ELF-1 (cell line): ENCODE results near the gene NMNAT2.
"Not testable (repeated sequence)": the region's sequence is repeated elsewhere in the genome, so short reads cannot be mapped to it uniquely, and the experiment has no call there.

Experiments
- DNase-seq: peaks from one replicate; pipeline ENCODE4 v3.0.0-alpha.2; 2016; ENCODE audit warnings: low read depth, low spot score

NMNAT2 gene

DNA sequence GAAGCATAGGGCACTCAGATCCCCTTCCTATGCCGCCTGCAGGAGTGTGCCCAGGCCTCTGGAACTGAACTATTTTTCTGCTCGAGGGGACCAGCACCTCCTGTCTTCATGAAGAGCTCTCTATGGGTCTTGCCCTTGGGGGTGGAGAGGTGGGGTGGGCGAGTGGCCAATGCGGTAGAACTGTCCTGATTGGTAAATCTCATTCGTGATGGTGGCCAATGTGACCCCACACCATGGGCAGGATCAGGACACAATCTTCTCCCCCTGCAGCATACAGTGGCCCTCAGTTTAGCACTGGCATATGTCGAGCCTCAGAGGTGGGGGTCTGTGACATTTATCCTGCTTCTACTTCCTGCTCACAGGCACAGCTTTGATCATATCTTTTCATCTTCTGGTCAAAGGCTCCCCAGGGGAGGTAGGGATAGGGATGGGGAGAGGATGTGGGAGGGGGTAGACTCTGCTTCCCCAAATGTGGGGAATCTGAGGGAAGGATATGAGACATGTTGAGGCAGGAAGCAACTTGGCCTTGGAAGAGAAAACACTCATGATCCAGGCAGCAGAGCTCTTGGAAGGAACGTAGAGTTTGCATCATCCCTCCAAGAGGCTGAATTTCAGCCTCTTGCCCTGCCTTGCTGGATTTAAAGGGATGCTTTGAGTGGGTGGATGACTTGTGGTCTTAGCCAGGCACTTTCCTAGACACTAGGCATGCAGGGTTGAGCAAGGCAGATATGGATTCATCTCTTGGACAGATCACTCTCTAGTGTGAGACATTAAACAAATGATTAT is 150.3 kb downstream of the NMNAT2 start:
- DNase-seq = no peak

DNA sequence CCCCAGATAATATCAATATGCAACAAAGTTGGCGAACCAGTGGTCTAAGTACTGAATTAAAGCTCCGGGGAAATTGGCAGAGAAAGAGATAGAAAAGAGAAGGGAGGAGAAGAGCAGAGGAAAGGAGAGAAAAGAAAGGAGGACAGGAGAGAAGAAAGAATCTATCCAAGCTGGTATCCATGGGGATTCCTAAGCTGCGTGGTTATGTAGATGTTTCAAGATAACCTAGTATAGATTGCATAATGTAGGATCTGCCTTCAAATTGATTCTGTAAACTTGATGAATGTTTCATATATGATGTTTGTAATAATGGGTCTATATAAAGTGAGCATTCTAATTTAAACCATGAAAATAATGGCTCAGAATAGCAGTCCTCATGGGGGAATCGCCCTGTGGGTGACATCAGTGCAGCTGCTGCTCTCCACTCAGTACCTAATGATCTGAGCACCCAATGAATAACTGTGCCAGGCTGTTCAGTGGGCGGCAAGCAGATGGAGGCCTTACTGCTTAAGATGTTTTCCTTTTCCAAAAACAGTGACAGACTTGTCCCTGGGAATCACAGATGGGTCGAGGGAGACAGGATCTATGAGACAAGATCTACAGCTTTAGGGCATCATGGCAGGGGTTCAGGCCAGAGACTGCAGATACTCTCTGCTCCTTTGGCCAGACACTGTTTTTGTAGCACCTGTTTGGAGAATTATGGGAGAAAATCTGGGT is 154.1 kb downstream of the NMNAT2 start:
- no peak for DNase-seq

DNA sequence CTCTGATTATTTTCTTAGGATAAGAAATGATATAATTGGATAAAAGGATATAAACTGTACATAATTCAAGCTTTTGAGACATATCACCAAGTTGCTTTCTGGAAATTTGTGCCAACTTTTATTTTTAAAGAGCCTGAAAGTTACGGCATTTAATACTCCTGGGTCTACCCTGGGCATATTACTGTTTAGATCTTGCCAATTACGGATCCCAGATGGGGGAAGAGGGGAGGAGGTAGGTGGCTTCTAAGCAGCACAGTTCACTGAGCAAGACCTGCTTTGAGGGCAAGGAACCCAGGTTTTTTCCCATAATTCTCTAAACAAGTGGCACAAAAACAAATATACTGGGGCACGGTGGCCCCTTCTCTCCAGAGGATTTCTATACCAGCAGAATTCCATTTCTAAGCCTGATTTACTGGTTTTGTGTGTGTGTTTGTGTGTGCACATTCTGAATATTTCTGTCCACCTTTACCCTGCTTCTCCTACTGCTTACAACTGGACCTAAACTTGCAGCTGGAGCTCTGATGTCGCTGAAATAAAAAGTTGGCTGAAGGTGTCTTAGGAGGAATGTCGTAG is 155.5 kb downstream of the NMNAT2 start:
- no peak for DNase-seq

DNA sequence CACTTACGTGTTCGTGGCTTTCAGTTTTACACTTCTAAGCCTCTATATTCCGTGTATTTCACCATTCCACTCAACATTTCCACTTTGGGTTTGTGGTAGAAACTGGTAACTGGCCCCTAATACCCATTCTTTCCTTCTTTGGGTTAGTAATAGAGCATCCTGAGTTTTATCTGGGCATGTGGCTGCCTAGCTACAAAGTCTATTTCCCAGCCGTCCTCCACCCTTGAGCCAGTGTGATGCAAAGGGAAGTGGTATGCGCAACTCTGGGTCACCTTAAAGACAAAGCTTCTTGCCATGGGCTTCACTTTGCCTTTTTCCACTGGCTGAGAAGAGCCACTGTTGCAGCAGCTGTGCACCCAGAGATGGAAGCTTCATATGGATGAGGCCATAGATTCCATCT is 158.3 kb downstream of the NMNAT2 start:
- peak; percentile 22 for DNase-seq

DNA sequence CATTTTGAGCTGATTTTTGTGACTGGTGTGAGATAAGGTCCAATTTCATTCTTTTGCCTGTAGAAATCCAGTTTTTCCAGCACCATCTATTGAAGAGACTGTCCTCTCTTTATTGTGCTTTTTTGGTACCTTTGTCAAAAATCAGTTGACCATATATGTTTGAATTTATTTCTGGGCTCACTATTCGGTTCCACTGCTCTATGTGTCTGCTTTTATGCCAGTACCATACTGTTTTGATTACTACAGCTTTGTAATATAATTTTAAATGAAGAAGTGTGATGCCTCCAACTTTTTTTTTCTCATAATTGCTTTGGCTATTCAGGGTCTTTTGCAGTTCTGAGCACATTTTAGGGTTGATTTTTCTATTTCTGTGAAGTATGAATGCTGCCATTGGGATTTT is 163.1 kb downstream of the NMNAT2 start:
- no peak for DNase-seq

DNA sequence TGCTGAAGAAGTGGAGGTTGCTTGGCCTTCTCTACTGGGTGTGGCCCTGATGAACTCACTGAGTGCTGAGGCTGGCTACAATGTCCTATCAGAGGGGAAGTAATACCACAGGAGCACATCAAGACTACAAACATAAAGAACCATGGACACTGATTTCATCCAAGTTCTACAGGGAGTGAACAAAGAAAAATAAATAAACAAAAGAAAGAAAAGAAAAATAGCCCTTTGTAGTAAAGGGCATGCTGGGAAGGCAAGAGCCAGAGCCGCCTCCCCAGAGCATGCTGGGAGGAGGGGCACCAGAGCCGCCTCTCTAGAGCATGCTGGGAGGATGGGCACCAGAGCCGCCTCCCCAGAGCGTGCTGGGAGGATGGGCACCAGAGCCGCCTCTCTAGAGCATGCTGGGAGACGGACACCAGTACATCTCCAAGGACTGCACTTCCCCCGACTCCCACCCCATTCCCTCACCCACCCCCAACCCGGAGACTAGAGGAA is 166.2 kb downstream of the NMNAT2 start:
- DNase-seq = no peak

DNA sequence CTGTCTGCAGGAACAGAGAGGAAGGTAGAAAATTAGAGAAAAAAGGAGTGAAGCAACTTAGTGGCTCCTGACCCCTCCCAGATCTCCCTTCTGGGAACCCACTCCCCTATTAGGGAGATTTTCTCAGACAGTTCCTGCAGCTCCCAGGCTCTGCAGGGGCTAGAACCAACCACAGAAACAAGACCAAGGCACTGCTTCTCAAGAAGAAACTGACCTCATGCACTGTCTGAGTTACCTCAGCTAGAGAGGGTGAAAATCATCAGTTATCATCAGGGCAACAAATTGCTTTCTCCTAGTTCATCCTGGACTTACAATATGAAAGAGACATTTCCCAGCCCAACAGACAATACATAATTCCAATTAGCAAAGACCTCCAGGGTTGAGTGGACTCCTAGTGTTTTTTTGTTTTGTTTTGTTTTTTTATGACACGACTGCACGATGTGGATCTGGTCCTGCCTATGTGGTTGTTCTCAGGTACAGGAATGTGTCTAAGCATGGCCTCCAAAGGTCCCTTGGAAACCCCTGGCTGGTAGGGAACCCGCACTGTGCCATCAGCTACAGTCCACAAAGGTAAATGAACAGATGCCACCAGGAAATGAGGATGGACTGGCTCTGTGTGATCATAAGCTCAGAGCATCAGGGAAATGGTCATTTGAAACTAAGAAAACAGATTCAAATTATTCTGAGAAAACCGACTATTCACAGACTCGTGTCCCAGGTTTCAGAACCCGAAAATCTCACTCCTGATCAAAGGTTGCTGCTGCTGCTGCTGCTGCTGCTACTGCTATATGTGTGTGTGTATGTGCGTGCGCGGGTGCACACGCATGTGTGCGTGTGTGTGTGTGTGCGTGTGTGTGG is 166.8 kb downstream of the NMNAT2 start:
- DNase-seq = no peak

DNA sequence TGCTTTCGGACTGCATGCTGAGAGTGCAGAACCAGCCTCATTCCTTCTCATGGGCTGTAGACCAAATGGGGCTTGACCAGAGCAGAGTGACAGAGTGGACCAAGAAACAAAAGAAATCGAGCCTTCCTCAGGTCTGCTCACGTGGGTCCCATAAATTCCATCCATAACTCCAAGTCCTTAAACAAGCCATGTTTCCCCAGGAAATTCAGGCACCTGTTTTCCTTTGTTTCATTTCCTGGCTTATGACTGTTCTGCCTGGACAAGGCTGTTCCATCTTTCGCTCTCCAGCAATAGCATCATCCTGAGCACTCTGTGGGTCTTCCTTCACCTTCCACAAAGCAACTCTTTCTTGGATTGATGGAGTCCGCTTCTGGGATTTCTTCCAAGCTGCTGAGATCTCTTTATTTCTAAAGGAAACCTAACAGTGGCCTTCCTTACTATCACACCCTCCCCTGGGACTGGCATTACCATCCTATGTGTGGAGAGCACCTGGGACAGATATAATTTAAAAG is 168.2 kb downstream of the NMNAT2 start:
- DNase-seq = no peak

DNA sequence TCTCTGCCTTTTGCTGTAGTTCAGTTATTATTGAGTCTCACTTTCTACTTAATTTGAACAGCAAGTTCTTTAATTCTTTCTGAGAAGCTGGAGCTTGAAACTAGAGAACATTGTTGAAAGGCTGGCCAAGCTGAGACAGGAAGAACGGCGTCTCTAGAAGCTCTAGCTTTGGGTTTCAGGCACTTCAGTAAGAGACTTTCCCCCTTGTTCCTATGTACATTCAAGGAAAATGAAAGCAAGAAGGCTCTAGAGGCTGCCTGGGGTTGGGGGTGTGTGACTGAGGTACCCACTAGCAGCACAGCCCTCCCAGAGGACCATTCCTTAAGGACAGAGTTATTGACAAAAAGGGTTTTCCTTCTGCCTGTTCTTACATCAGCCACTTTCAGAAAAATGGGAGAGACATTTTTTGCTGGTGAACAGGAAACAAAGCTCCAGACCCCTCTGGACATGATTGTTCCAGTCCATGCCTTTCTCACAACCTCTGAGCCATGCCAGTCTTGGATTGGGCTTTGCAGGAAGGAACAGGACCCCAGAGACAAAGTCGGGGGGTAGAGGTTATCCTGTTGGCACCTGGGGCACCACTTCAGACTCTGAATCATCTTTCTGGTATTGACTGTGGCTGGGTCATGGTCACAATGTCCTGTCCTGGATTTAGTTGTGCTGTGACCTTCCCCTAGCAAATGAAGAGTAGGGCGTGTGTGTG is 169.0 kb downstream of the NMNAT2 start:
- no peak for DNase-seq

DNA sequence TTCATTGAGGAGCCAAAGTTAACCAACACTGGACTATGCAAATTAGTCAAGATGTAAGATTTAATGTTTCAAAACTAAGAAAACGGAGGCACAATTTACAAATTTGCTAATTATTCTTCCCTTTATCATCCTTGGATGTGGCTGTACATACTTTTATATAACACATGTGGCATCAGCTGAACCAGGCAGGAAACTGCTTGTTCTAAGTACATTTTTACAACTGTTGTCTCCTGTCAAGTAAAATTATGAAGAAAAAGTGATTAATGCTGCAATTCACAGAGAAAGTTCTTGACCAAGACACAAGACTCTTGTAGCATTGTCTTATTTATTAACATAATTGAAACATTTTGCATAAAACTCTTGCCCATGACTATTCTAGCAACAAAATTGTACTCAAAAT is 170.2 kb downstream of the NMNAT2 start:
- no peak for DNase-seq

DNA sequence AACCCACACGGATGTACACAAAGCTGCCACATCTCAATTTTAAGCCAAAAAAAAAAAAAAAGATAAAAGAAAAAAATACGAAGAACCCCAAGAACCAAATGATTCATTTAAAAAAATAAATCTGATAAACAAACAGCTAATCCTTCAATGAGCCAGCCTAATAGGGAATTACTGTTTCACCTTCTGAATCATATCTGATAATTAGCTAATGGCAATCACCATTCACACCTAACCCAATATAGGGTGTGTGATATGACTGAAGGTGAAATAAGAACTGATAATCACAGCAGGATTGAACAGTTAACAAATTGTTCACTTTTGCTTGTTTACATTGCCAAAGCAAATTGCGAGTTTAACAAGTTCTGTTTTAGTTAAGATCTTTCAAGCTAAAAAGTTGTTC is 170.7 kb downstream of the NMNAT2 start:
- DNase-seq = no peak

DNA sequence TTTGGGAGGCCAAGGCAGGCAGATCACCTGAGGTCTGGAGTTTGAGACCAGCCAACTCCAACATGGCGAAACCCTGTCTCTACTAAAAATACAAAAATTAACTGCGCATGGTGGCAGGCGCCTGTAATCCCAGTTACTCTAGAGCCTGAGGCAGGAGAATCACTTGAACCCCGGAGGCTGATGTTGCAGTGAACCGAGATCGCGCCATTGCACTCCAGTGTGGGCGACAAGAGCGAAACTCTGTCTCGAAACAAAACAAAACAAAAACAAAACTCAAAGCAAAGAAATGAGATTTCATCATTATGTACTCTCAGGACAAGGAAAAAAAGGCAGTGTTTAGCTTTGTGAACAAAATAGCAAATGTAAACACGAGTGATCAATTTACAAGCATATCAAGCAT is 171.1 kb downstream of the NMNAT2 start:
- DNase-seq = no peak

DNA sequence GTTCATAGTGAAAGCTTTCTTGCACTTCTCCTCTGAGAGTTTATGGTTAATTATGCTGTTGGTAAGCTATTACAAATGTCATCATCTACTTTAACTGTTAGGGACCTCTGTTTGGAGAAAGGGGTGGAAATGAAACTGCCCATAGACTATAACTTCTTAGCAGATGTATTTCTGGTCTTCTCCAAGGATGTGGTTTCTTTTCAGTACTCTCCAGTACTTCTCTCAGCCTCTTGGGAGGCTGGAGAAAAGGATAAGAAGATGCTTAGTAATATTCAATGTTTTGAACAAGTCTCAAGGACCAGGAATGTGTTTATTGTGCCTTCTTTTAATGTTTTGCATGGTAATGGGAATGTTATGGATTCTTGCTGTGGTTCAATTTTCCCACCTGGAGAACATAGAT is 171.7 kb downstream of the NMNAT2 start:
- DNase-seq = no peak

DNA sequence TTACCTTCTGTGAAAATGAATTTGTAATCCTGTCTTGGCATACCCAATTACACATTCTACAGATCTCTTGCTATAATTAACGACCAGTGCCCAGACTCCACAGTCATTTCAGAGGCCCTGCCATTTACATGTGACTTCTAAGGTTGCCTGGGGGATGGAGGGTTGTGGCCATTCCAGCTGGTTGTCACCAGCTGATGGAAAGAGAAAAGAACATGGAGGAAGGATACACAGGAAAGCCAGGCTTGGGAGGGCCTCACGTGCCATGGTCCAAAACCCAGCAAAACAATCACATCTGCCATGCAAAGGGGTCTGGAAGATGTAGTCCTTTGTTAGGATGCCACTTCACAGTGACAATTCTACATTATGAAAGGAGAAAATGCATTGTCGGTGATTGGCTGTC is 172.8 kb downstream of the NMNAT2 start:
- DNase-seq = no peak

DNA sequence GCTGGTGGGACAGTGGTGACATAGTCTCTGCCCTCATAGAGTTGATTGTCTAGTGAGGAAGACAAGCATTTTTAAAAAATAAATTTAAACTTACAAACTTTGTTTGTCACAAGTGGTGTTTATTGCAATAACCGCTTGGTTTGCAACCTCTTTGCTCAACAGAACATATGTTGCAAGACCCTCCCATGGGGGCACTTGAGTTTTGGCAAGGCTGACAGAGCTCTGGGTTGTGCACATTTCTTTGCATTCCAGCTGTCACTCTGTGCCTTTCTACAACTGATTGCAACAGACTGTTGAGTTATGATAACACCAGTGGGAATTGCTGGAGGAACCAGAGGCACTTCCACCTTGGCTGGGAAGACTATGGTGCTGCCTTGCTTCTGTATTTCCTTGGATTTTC is 173.7 kb downstream of the NMNAT2 start:
- DNase-seq = no peak

DNA sequence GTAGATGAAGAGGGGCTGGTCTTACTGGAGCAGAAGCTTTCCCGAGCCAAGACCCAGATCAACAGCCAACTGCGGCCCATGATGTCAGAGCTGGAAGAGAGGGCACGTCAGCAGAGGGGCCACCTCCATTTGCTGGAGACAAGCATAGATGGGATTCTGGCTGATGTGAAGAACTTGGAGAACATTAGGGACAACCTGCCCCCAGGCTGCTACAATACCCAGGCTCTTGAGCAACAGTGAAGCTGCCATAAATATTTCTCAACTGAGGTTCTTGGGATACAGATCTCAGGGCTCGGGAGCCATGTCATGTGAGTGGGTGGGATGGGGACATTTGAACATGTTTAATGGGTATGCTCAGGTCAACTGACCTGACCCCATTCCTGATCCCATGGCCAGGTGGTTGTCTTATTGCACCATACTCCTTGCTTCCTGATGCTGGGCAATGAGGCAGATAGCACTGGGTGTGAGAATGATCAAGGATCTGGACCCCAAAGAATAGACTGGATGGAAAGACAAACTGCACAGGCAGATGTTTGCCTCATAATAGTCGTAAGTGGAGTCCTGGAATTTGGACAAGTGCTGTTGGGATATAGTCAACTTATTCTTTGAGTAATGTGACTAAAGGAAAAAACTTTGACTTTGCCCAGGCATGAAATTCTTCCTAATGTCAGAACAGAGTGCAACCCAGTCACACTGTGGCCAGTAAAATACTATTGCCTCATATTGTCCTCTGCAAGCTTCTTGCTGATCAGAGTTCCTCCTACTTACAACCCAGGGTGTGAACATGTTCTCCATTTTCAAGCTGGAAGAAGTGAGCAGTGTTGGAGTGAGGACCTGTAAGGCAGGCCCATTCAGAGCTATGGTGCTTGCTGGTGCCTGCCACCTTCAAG is 174.8 kb downstream of the NMNAT2 start:
- no peak for DNase-seq

DNA sequence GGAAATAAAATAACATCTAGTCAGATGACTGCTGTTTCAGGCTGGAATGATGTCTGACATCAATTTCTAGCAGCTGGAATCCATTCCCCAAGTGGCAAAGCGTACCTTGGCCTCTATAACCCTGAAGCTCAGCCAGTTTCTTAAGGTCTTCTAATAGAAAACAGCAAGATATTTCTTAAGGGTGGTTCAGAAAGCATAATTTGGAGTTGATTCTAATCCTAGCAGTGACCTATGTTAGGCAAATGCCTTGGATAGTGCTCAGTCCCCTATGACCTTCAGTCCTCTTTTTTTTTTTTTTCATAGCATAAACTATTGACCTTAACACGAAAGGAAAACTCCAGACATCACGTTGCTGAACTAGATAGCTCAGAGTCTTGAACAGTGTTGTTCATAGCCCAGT is 175.6 kb downstream of the NMNAT2 start:
- DNase-seq = no peak

DNA sequence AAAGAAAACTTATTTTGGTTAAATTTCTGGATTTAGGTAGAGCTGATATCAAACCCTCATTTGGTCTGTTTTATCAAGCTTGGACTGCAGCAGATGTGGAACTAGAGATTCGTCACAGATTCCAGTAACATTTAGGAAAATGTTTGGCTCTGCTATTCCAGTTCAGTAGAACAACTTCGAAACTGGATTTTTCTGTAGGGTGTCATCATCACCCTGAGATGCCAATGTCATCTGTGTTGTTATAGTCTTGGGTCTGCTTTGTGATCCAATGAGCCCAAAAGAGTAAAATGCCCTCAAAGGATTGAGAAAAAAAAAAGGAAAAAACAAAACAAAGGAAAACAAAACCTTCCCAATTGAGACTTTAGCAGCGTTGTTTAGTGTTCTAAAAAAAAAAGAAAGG is 176.7 kb downstream of the NMNAT2 start:
- no peak for DNase-seq

DNA sequence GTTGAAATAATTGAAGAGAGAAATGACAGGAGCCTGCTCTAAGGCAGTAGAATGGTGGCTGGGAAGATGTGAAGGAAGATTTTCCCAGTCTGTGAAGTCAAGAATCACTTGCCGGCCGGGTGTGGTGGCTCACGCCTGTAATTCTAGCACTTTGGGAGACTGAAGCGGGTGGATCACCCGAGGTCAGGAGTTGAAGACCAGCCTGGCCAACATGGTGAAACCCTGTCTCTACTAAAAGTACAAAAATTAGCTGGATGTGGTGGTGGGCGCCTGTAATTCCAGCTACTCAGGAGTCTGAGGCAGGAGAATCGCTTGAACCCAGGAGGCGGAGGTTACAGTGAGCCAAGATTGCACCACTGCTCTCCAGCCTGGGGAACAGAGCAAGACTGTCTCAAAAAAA is 177.3 kb downstream of the NMNAT2 start:
- not testable (repeated sequence) for DNase-seq

DNA sequence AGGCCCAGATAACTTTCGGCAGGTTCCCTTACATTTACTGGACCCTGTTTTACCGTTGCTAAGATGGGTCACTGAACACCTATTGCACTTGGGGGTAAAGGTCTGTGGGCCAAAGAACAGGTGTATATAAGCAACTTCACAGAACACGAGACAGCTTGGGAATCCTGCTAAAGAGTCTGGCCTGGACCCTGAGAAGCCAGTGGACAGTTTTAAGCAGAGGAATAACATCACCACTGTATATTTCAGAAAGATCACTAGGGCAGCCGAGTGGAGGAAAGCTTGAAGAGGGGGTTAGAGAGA is 177.7 kb downstream of the NMNAT2 start:
- DNase-seq = no peak
